Right hindlimb (tissue), 1 donor: ENCODE measurements around the gene TMEM163.
"Not testable (repeated sequence)": the region's sequence is repeated elsewhere in the genome, so short reads cannot be mapped to it uniquely, and the experiment has no call there.

ENCODE experiments used
- DNase-seq: peaks from one replicate; pipeline ENCODE4 v3.0.0-alpha.2; 2018

Gene TMEM163

DNA sequence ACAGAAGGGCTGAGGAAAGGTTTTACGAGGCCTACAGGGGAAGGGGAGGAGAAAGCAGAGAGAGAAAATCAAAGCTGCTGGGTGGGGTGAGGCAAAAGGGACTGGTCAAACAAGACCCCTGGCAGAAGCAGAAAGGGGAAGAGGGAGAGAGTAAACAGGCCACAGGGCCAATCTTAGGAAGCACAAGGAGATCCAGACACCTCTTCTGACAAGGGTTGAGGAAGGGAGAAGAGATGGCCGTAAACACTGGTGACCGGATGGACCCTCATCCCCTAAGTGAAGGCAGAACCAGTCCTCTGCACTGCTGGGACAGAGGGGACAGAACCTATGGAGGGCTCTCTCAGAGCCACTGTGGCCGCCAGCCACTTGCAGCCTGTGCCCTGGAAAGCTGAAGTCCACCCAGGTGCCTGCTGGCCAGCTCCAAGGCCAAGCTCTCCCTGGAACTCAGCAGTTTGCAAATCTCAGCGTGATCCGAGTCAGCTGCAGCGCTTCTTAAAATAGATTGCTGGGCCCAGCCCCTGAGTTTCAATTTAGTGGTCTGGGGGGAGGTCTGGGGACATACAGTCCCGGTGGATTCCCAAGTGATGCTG, 108.8 kb downstream of the TMEM163 start:
- DNase-seq, result no peak

- no peak for DNase-seq
These were observed 114.8 kb downstream of the TMEM163 start for GRCh38 chr2:134603966-134604365.

DNA sequence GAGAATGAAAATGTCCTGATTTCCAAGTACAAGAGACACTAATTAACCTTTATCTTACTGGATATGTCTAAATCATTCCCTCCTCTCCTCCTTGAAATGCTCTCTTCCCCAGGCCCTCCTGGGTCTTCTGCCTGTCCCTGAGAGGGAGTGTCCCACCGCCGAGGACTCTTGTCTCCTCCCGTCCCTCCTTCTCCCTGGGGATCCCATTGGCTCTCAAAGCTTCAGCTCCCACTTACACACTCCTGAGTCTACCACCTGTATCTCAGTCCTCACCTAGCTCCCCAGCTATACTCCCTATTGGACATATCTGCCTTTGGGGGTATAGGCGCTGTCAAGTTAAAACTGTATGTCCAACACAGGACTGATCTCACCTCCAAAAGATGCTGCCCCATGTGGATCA, 116.1 kb downstream of the TMEM163 start:
- DNase-seq, result no peak

DNA sequence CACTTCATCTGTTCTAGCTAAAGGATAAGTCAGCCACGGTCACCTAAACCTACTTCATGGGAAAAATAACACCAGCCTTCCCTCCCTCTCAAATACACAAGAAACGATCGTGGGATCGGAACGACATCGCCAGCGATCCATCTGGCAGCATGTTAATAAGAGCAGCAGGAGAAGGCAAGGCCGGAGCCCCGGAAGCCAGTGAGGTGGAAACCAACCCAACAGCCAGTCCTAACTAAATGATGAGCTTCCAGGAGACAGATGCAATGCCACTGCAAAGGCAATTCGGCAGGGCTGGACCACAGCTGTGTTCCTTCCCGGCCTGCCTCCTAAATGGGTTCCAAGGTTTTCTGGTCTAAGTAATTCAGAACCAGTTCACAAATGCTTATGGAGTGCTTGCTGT, 117.5 kb downstream of the TMEM163 start:
- DNase-seq, result no peak

GRCh38 chr2:134600208-134600607, 118.6 kb downstream of the TMEM163 start:
- no peak for DNase-seq

DNA sequence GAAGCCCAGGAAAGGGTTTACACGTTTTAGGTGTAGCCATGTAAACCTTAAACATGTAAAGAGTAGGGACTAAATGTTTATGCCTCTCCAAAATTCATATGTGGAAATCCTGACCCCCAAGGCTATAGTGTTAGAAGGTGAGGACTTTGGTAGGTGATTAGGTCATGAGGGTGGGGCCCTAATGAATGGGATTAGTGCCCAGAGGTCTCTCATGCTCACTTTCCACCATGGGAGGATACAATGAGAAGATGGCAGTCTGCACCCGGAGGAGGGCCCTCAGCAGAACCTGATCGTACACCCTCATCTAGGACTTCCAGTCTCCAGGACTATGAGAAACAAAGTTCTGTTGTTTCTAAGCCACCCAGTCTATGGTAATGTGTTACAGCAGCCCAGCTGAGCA, 119.6 kb downstream of the TMEM163 start:
- DNase-seq, result no peak

GRCh38 chr2:134594399-134594798, 124.4 kb downstream of the TMEM163 start:
- DNase-seq, result no peak

DNA sequence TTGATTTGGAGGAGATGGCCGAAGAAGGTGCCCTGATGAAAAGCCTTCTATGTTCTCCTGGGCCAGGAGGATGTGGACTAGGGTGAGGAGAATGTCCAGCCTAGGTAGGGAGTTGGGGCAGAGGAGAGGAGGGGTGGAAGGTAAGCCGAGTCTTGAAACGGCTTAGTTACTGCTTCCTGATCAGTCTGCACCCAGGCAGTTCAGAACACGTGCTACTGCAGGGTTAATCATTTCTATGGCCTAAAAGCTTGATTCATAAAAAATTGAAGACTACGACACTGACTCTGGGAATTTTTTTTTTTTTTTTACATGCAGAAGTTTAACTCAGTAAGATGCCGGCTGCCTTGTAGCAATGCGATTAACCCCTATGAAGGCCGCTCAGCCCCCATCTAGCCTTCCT, 125.3 kb downstream of the TMEM163 start:
- DNase-seq, result no peak

- DNase-seq, result no peak
These were observed 126.4 kb downstream of the TMEM163 start for GRCh38 chr2:134592377-134592776.

GRCh38 chr2:134591526-134591925, 127.3 kb downstream of the TMEM163 start:
- no peak for DNase-seq

DNA sequence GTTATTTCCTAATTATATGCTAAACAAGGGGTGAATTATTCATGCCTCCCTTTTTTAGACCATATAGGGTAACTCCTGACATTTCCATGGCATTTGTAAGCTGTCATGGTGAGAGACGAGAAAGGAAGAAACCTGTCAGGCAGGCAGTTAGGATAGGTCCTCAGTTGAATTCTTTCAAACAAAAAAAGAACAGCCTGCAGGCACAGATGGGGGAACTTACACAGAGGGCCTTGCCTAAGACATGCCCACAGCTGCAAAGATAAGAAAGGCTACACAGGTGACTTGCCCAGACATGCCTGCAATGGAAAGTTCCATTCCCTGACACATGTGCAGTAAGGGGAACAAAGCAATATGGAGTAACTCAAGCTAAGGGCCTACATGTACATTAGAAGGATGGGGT, 128.1 kb downstream of the TMEM163 start:
- DNase-seq, result no peak

GRCh38 chr2:134589171-134590083, 129.4 kb downstream of the TMEM163 start:
- not testable (repeated sequence) for DNase-seq

DNA sequence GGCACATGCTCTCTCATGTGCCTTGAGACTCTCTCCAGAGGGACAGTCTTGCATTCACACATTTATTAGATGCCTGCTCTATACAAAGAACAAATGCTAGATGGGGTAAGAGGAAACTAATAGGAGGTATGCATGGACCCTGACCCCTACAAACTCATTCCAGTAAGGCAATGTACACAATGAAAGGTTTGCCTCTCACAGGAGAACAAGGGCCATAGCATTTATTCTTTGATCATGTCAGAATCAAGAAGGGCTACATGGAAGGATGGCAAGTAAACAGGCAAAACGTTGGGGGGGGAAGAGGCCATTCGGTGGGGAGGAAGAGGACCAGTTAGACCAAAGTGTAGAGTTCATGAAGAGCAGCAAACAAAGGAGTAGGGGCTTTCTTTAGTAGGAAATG, 130.2 kb downstream of the TMEM163 start:
- no peak for DNase-seq

DNA sequence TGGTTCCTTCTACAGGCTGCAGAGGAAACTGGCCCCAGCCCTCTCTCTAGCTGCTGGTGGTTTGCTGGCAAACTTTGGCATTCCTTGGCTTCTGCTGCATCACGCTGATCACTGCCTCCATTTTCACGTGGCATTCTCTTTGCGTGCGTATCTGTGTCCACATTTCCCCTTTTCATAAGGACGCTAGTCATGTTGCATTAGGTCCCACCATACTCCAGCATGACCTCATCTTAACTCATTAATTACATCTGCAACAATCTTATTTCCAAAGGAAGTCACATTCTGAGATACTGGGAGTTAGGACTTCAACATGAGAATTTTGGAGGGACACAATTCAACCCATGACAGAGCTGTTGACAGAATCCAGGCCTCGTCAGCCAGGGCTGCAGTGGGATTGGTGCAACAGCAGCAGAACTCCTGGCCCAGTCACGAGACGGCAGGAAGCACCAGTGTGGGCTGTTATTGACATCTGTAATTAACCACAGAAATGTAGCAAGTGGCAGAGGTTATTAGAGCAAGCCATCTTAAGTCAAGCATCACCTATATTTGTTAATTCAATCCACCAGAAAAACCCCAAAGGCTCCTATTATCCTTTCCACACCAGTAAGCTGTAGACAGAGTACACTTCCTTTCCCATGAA, 132.4 kb downstream of the TMEM163 start:
- no peak for DNase-seq

GRCh38 chr2:134583997-134584520, 134.7 kb downstream of the TMEM163 start:
- DNase-seq, result no peak

DNA sequence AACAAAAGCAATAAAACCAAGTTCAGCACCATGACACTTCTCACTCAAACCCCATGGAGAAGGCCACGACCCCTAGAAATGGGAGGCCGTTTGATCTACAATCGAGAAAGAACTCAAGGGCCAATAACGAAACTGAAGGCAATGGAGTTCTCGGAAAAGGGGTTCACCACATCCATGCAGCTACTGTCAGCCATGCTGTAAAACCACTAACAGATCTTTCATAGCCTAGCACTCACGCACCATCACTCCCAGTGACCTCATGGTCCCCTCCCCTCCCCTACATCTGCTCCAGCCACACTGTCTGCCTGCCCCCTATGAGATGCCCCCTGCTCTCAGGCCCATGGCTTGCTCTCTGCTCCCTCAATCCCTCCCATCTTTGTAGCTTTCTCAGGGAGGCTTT, 135.3 kb downstream of the TMEM163 start:
- no peak for DNase-seq

DNA sequence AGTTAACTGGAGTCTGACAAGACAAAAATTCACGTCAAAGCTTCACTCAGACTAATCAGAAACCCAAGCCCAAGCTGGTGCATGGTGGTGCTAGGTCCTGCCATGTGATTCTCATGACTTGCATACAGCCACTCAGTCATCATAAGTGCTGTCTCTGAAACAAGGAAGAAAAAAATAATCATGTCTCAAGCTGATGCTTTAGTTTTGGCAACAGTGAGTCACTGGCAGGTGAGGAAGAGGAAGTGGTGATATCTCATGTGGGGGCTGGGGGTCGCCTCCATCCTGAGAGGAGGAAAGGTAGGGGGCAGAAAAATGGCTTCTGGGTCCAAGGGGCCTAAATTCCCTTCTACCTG, 136.3 kb downstream of the TMEM163 start:
- no peak for DNase-seq

DNA sequence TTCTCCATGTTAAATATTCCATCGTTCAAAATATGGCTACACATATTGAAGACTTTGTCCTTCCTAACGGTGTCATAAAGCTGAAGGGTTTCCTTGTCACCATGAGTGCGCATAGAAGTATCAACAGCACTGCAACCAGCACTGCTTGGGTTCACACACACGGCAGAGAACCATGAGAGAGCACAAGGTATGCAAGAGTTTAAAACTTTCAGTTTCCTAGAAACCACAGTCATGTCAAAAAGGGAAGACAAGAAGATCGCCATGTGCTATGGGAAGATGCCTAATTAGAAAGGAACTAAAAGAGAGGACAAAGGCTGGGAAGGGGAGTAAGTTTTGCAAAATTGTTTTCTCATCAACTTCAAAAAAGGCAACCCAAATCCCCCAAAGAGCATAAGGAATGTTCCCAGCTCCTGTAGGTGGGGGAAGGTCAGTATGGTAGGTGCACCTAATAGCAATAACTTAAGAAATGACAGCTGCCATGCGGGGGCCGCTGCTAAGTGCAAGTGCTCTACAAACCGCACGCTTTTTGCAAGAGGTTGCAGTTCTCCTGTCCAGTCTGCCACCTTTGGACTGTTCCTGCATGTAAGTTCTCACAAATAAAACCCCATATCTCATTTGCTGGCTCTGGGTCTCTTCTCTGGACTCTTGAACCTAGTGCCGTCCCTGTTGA, 136.8 kb downstream of the TMEM163 start:
- DNase-seq, result no peak

GRCh38 chr2:134578316-134578715, 140.5 kb downstream of the TMEM163 start:
- DNase-seq, result no peak

GRCh38 chr2:134576478-134576877, 142.3 kb downstream of the TMEM163 start:
- DNase-seq, result no peak

- DNase-seq, result no peak
These were observed 142.9 kb downstream of the TMEM163 start for GRCh38 chr2:134575888-134576287.

GRCh38 chr2:134574611-134575330, 144.0 kb downstream of the TMEM163 start:
- DNase-seq, result peak; percentile 67

DNA sequence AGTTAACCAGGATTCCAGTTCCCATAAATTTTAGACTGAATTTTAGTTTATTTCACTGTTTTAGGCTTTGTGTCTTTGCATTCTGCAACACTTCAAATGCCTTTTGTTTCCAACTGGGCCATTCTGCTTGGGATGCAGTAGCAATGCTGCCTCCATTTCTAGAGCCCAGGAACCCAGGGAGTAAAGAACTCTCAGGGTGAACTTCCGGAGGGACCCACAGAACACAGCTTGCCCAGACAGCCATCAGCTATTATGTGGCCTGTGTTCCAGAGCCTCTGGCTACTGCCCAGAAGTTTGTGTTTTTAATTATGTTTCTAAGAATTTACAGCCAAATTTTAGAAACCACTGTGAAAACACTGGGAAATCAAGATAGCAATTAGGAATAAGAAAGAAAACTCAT, 145.1 kb downstream of the TMEM163 start:
- DNase-seq, result no peak
